ENCODE data around the gene DCAF8. TPM values are rescaled to one million over a fixed set of nuclear protein-coding genes. Genes with fewer than 3 reads are reported as not detected.
"Not testable (repeated sequence)": the region's sequence is repeated elsewhere in the genome, so short reads cannot be mapped to it uniquely, and the experiment has no call there.

Gene DCAF8
- total RNA-seq: 100 to 1,000 TPM; 167 to 178 TPM
- total RNA-seq: 97.8 to 107 reads per million in 2 donors

DNA sequence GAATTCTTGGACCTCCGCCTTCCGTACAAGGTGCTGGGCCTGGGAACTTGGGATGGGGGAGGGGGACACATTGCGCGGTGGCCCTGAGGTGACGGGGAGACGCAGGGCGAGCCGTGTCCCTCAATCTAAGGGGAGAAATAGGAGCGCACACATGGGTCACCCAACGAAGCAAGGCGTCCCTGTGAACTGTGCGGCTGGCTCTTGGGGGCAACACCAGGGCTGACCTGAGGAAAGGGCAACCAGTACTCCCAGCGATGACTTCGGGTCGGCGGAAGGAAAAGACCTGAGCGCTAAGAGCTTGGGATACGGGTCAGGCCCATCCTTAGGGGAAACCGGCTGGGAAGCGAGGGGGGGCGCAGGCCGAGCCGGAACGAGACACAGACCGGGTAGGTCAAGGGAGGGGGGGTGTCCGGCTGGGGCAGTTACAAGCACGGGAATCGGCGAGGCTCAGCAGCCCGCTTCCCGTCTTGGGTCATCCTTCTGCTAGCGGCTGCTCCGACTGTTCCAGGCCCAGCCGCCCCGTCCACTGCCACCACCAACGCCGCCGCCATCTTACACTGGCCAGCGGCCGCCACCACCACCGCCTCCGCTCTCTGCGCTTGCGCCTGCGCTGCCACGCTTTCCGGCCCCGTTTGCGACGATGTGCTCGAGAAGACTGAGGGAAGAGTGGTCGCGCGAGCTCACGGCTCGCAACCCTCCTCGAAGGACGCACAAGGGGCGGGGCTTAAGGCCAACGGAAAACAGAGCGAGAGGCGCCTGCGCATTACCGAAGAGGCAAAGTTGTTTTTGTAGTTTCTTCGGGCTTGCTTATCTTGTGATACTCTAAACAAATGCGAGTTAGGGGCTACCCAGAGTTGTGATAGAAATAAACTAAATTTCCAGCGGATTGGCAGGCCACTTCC lies at the start of gene DCAF8:
TSS of gene DCAF8 (minus strand) at position 657 of the 902 bp plus-strand sequence. CDS start 18,541 bp downstream, outside the sequence.
- H3K4me3 Mint-ChIP-seq: peak within 1 kb of the TSS; percentile 99
- ATAC-seq: peak; percentile 87
- DNase-seq: peak; percentile 92 to 97 (median 94)
- peaks cover 6% of the 10 kb centered on the region for H3K36me3 Mint-ChIP-seq (ENCODE audit: low read depth)
- peaks cover 37% of the 10 kb centered on the region for H3K4me1 Mint-ChIP-seq
- no peaks in the 10 kb centered on the region for H3K9me3 ChIP-seq (ENCODE audit: control insufficient read depth, low read length, poor library complexity, severe bottlenecking)
- peak within 1 kb of the TSS; percentile 100 for H3K27ac Mint-ChIP-seq
- no peaks in the 10 kb centered on the region for H3K27me3 Mint-ChIP-seq

DNA sequence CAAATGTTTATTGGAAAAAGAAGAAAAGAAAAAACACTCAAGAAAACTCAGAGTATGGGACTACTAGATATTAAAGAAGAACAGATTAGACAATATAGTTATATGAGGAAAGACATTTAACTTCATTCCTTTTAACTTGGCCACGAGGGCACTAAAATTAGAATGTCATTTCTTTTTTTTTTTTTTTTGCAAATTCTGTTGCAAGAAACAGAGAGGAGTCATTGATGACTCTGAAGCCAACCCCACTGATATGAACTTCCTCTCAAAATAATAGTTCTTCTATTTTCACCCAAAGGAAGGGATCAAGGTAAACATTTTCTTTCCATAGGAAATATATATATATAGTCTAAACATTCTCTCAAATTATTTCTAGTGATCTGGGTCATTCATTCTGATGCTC lies 47.2 kb upstream of the DCAF8 start:
- Mint-ChIP-seq H3K36me3 (ENCODE audit: low read depth) (peaks cover 16% of the 10 kb centered on the region), H3K27ac (peak overlapping the region; percentile 9), H3K4me3 (no peak overlapping the region), H3K27me3 (no peaks in the 10 kb centered on the region), H3K4me1 (peaks cover 12% of the 10 kb centered on the region)
- DNase-seq: no peak
- no peak for ATAC-seq
- H3K9me3 ChIP-seq (ENCODE audit: control insufficient read depth, low read length, poor library complexity, severe bottlenecking): no peaks in the 10 kb centered on the region

DNA sequence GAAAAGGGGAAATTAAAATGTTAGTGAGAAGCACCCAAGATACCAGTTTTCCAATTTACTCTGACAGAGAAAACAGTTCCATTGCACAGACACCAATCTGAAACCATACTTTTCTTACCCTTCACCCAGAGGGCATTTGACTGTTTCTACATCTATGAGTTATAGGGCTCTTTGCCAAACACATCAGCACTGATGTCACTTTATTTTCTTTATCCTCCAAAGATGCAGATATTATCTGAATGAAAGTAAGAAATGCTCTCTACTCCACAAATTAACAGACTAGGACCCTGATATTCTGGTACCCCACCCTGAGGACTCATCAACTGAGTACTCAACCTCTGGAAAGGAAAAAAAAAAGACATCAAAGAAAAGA lies 46.8 kb upstream of the DCAF8 start:
- Mint-ChIP-seq H3K4me1 (peaks cover 12% of the 10 kb centered on the region), H3K27me3 (no peaks in the 10 kb centered on the region), H3K4me3 (no peak overlapping the region), H3K27ac (peak overlapping the region; percentile 9), H3K36me3 (ENCODE audit: low read depth) (peaks cover 16% of the 10 kb centered on the region)
- no peaks in the 10 kb centered on the region for H3K9me3 ChIP-seq (ENCODE audit: control insufficient read depth, low read length, poor library complexity, severe bottlenecking)
- DNase-seq: no peak
- no peak for ATAC-seq

DNA sequence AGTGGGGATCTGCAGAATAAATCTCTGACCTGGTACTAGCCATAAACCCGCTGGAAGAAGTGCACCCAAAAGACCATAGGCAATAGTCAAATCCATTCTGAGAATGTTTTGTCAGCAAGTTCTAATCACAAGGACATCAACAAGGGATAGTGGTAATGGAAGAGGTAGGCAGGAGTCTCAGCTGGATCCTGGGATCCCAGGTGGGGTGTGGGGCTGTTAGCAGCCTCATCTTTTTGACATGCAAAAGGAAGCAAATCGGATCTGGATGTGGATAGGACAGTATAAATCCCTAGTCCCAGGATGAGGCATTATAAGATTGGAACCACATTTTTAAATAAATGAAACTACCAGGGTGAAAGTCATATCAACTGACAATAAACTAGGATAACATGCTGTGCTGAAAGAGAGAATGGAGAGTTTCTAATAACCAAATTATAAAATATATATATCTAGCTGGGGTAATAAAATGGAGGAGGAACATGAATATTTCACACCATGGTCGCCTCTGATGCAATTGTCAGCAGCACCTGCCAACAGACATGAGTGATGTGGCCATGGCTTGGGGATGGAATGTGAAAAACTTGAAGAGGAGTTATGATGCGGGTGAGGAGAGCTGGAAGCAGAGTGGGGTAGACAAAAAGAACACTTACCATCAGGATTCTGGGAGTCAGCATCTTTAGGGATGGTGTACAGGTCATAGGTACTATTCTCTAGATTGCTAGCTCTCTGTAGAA lies 46.3 kb upstream of the DCAF8 start:
- Mint-ChIP-seq H3K4me3 (peak overlapping the region; percentile 57), H3K27ac (peak overlapping the region; percentile 9), H3K27me3 (no peaks in the 10 kb centered on the region), H3K36me3 (ENCODE audit: low read depth) (peaks cover 14% of the 10 kb centered on the region), H3K4me1 (peaks cover 9% of the 10 kb centered on the region)
- ATAC-seq (no peak), DNase-seq (no peak)
- no peaks in the 10 kb centered on the region for H3K9me3 ChIP-seq (ENCODE audit: control insufficient read depth, low read length, poor library complexity, severe bottlenecking)

DNA sequence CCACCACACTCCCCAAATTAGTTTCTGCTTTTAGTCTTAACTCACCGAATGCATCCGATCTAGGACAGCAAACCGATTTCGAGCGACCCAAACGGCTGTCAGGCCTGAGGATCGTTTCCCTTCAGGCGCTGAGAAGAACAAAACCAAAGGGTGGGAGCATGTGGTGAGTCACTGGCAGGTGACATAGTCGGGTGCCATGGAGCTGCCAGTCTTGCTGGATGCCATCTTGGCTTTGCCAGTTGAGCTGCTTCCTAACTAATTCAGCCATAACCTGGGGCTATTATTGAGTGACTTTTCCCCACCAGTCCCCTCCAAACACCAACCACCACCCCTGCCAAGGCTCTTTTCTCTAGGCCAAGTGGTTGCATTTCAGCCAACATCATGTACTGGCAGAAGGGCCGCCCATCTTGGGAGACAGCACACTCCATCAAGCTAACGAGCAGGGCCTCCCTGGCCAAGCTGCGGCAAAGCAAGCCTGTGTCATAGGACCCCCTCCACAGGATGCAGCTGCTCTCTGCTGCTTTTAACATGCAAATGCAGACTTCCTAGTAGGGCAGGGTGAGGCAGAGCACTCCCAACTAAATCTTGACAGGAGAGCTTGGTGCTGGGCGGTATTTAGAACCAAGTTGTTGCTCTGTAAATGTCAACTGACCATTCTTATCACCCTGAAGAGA lies 44.9 kb upstream of the DCAF8 start:
- DNase-seq (no peak), ATAC-seq (peak; percentile 30)
- H3K9me3 ChIP-seq (ENCODE audit: control insufficient read depth, low read length, poor library complexity, severe bottlenecking): no peaks in the 10 kb centered on the region
- H3K27me3 Mint-ChIP-seq: no peaks in the 10 kb centered on the region
- no peak overlapping the region for H3K27ac Mint-ChIP-seq
- H3K4me1 Mint-ChIP-seq: peaks cover 5% of the 10 kb centered on the region
- H3K4me3 Mint-ChIP-seq: no peak overlapping the region
- peaks cover 12% of the 10 kb centered on the region for H3K36me3 Mint-ChIP-seq (ENCODE audit: low read depth)

DNA sequence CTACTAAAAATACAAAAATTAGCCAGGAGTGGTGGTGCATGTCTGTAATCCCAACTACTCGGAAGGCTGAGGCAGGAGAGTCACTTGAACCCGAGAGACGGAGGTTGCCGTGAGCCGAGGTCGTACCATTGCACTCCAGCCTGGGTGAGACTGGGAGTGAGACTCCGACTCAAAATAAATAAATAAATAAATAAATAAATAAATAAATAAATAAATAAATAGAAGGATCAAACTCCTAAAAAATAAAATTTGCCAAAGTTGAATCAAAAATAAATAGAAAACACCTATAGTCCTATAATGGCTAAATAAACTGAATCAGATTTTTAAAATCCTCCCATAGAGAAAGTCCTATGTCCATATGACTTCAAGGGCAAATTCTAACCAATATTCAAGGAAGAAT lies 37.8 kb upstream of the DCAF8 start:
- Mint-ChIP-seq H3K27me3 (no peaks in the 10 kb centered on the region), H3K4me3 (no peak overlapping the region), H3K36me3 (ENCODE audit: low read depth) (peaks cover 12% of the 10 kb centered on the region), H3K4me1 (no peaks in the 10 kb centered on the region), H3K27ac (no peak overlapping the region)
- DNase-seq (no peak), ATAC-seq (no peak)
- H3K9me3 ChIP-seq (ENCODE audit: control insufficient read depth, low read length, poor library complexity, severe bottlenecking): no peaks in the 10 kb centered on the region

DNA sequence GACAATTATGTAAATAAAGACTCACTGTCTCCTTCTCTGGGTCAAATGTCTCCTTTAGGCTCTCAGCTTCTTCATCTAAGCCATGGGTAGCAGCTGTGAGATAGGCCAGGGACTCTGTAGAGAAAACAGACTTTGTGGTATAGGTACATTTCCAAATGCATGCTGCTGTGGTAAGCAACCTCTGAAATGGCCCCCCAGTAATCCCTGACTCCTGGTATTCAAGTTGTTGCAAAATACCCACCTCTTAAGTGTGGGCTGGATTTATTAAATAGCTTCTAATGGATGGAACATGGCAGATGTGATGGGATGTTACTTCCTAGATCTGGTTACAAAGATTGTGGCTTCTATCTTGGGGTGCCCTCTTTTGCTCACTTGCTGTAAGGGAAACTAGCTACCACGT lies 33.7 kb upstream of the DCAF8 start:
- DNase-seq: no peak
- Mint-ChIP-seq H3K27me3 (no peaks in the 10 kb centered on the region), H3K4me1 (peaks cover 3% of the 10 kb centered on the region), H3K27ac (no peak overlapping the region), H3K4me3 (no peak overlapping the region), H3K36me3 (ENCODE audit: low read depth) (peaks cover 13% of the 10 kb centered on the region)
- ATAC-seq: no peak
- H3K9me3 ChIP-seq (ENCODE audit: control insufficient read depth, low read length, poor library complexity, severe bottlenecking): no peaks in the 10 kb centered on the region

DNA sequence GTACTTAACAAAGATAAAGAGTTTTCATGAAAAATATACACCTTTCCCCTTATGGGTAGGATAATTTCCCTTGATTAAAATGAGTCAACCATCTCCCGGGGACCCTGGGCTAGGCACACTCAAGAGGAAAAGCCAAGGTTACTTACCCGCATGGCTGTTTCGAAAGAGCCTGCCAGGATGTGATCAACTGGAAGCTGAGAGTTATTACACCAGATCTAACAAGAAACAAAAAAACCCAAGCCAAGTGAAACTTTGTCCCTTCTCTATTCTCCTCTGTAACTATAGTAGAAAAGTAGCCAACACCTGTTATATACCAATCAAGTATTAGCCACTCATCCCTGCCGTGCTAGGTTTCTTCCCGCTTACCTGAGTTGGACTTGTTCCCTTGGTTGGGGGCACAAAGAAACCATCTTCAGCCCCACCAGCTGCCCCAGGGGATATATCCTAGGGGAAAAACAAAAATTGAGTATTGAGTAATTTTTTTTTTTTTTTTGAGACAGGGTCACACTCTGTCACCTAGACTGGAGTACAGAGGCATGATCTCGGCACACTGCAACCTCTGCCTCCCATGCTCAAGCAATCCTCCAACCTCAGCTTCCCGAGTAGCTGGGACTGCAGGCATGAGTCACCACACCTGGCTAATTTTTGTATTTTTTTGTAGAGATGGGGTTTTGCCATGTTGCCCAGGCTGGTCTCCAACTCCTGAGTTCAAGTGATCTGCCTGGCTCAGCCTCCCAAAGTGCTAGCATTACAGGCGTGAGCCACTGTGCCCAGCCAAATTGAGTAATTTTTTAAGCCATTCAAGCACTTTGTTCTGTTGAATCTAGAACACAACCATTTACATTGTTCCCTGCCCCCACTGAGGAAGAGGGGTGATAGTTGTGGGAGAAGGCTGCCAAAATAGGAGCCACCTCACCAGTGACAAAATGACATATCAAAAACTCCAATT lies 30.9 kb upstream of the DCAF8 start:
- no peaks in the 10 kb centered on the region for H3K27me3 Mint-ChIP-seq
- H3K9me3 ChIP-seq (ENCODE audit: control insufficient read depth, low read length, poor library complexity, severe bottlenecking): no peaks in the 10 kb centered on the region
- ATAC-seq (no peak), DNase-seq (no peak)
- H3K36me3 Mint-ChIP-seq (ENCODE audit: low read depth): peaks cover 10% of the 10 kb centered on the region
- no peak overlapping the region for H3K27ac Mint-ChIP-seq
- peaks cover 3% of the 10 kb centered on the region for H3K4me1 Mint-ChIP-seq
- H3K4me3 Mint-ChIP-seq: no peak overlapping the region

DNA sequence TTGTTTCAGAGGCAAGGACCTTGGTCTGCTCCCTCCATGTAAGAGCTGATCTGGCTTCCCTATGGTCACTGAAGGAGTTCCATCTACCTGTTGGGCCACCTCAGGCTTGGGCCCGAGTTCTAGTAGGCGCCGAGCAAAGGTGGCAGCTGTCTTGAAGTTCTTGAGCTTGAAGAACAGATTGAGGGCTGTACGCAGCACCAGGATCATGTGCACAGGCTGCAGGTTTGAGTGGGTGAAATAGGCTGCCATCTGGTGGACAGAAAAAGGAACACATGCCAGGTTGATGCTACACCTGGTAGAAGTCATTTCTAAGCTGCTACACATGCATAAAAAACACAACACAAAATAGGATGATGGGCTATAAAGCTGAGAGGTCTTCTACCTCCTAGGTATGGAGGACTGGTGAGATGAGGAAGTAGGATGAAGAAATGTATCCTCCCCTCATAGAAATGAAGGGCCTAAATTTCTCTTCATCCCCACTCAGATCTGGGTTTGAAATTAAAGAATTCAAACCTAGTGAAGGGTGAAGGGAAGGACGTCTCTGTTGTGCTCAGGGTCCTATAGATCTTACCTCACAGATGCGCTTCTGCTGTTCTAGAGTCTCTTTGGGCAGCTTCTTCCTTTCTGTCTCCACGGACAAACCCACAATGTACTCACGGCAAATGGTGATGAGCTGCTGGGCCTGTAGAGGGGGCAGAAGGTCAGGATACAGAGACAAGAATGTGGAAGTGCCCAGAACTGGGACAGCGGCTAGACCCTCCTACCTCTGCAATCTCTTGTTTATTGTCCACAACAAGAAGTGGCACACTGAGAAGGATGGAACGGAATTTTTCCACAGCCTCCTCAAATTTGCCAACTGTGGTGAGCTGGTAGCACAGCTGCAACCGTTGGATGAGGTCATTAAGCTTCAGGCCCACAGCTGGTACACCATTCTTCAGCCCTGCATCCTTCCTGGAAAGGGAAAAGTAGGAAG lies 29.2 kb upstream of the DCAF8 start:
- Mint-ChIP-seq H3K4me1 (peaks cover 3% of the 10 kb centered on the region), H3K4me3 (peak overlapping the region; percentile 41), H3K36me3 (ENCODE audit: low read depth) (peaks cover 4% of the 10 kb centered on the region), H3K27me3 (no peaks in the 10 kb centered on the region), H3K27ac (no peak overlapping the region)
- H3K9me3 ChIP-seq (ENCODE audit: control insufficient read depth, low read length, poor library complexity, severe bottlenecking): no peaks in the 10 kb centered on the region
- peak; percentile 18 to 60 (median 43) for DNase-seq
- peak; percentile 96 for ATAC-seq

DNA sequence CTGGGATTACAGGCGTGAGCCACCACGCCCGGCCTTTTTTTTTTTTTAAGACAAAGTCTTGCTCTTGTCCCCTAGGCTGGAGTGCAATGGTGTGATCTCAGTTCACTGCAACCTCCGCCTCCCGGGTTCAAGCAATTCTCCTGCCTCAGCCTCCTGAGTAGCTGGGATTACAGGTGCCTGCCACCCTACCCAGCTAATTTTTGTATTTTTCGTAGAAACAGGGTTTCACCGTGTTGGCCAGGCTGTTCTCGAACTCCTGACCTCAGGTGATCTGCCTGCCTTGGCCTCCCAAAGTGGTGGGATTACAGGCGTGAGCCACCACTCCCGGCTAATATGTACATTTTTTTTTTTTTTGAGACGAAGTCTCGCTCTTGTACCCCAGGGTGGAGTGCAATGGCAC lies 25.4 kb upstream of the DCAF8 start:
- H3K36me3 Mint-ChIP-seq (ENCODE audit: low read depth); H3K27me3 Mint-ChIP-seq; ATAC-seq; H3K4me3 Mint-ChIP-seq; H3K9me3 ChIP-seq (ENCODE audit: control insufficient read depth, low read length, poor library complexity, severe bottlenecking); H3K27ac Mint-ChIP-seq; DNase-seq: not testable (repeated sequence)
- H3K4me1 Mint-ChIP-seq: peaks cover 27% of the 10 kb centered on the region

DNA sequence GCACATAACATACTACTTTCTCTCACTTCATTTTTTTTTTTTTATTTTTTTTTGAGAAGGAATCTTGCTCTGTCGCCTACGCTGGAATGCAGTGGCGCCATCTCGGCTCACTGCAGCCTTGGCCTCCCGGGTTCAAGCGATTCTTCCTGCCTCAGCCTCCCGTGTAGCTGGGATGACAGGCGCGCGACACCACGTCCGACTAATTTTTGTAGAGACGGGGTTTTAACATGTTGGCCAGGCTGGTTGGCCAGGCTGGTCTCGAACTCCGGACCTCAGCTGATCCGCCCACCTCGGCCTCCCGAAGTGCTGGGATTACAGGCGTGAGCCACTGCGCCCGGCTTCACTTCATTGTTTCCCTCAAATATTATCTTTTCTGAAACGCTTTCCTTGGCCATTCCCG lies 23.2 kb upstream of the DCAF8 start:
- H3K9me3 ChIP-seq (ENCODE audit: control insufficient read depth, low read length, poor library complexity, severe bottlenecking): no peaks in the 10 kb centered on the region
- Mint-ChIP-seq H3K4me1 (peaks cover 24% of the 10 kb centered on the region), H3K4me3 (peak overlapping the region; percentile 76), H3K27me3 (no peaks in the 10 kb centered on the region), H3K36me3 (ENCODE audit: low read depth) (peaks cover 4% of the 10 kb centered on the region), H3K27ac (peak overlapping the region; percentile 94)
- no peak for ATAC-seq
- no peak for DNase-seq

Data from T-helper 17 cell (primary cell).